ENCODE results near the gene ATPAF1.
"Not testable (repeated sequence)": the region's sequence is repeated elsewhere in the genome, so short reads cannot be mapped to it uniquely, and the experiment has no call there.

Gene ATPAF1

GRCh38 chr1:46657775-46658174 is 10.4 kb downstream of the ATPAF1 start:
- in situ Hi-C loops (cut with MboI; ENCODE audit: low sequenced_read_pairs, unreplicated experiment): no loop called here
- DNase-seq (ENCODE audit: low spot score): no peak
- TF ChIP-seq CTCF (IDR thresholded peaks at IDR 0.05; ENCODE audit: borderline replicate concordance, control extremely low read depth, extremely low read depth, insufficient read depth, missing control alignments): no peak

- TF ChIP-seq CTCF (IDR thresholded peaks at IDR 0.05; ENCODE audit: borderline replicate concordance, control extremely low read depth, extremely low read depth, insufficient read depth, missing control alignments): no peak
- in situ Hi-C loops (cut with MboI; ENCODE audit: low sequenced_read_pairs, unreplicated experiment): no loop called here
- no peak for DNase-seq (ENCODE audit: low spot score)
Measured at GRCh38 chr1:46656643-46657042, 11.5 kb downstream of the ATPAF1 start.

- TF ChIP-seq CTCF (IDR thresholded peaks at IDR 0.05; ENCODE audit: borderline replicate concordance, control extremely low read depth, extremely low read depth, insufficient read depth, missing control alignments): no peak
- no peak for DNase-seq (ENCODE audit: low spot score)
- in situ Hi-C loops (cut with MboI; ENCODE audit: low sequenced_read_pairs, unreplicated experiment): no loop called here
Measured at GRCh38 chr1:46655848-46656247, 12.3 kb downstream of the ATPAF1 start.

GRCh38 chr1:46654698-46655097 is 13.5 kb downstream of the ATPAF1 start:
- in situ Hi-C loops (cut with MboI; ENCODE audit: low sequenced_read_pairs, unreplicated experiment); DNase-seq (ENCODE audit: low spot score): not testable (repeated sequence)

- in situ Hi-C loops (cut with MboI; ENCODE audit: low sequenced_read_pairs, unreplicated experiment): no loop called here
Measured at GRCh38 chr1:46654012-46654411, 14.2 kb downstream of the ATPAF1 start.

GRCh38 chr1:46653405-46653958 is 14.7 kb downstream of the ATPAF1 start:
- TF ChIP-seq CTCF (IDR thresholded peaks at IDR 0.05; ENCODE audit: borderline replicate concordance, control extremely low read depth, extremely low read depth, insufficient read depth, missing control alignments): no peak
- DNase-seq (ENCODE audit: low spot score): no peak
- in situ Hi-C loops (cut with MboI; ENCODE audit: low sequenced_read_pairs, unreplicated experiment): no loop called here

More at GRCh38 chr1:46654012-46654411, 14.2 kb downstream of the ATPAF1 start:
- no peak for DNase-seq (ENCODE audit: low spot score)
- TF ChIP-seq CTCF (IDR thresholded peaks at IDR 0.05; ENCODE audit: borderline replicate concordance, control extremely low read depth, extremely low read depth, insufficient read depth, missing control alignments): no peak

GRCh38 chr1:46652321-46653100 is 15.7 kb downstream of the ATPAF1 start:
- no peak for DNase-seq (ENCODE audit: low spot score)
- TF ChIP-seq CTCF (IDR thresholded peaks at IDR 0.05; ENCODE audit: borderline replicate concordance, control extremely low read depth, extremely low read depth, insufficient read depth, missing control alignments): no peak
- in situ Hi-C loops (cut with MboI; ENCODE audit: low sequenced_read_pairs, unreplicated experiment): no loop called here

- DNase-seq (ENCODE audit: low spot score); in situ Hi-C loops (cut with MboI; ENCODE audit: low sequenced_read_pairs, unreplicated experiment): not testable (repeated sequence)
Measured at GRCh38 chr1:46651152-46651551, 17.0 kb downstream of the ATPAF1 start.
